GM19035 (cell line): ENCODE data around the gene LYPD3.
"Not testable (repeated sequence)": the region's sequence is repeated elsewhere in the genome, so short reads cannot be mapped to it uniquely, and the experiment has no call there.

Experiments used
- ATAC-seq: cut with Tn5 transposase; IDR thresholded peaks from one replicate; pipeline ENCODE4 v1.9.1; 2021; ENCODE audit not compliant: unreplicated experiment

The LYPD3 gene

DNA sequence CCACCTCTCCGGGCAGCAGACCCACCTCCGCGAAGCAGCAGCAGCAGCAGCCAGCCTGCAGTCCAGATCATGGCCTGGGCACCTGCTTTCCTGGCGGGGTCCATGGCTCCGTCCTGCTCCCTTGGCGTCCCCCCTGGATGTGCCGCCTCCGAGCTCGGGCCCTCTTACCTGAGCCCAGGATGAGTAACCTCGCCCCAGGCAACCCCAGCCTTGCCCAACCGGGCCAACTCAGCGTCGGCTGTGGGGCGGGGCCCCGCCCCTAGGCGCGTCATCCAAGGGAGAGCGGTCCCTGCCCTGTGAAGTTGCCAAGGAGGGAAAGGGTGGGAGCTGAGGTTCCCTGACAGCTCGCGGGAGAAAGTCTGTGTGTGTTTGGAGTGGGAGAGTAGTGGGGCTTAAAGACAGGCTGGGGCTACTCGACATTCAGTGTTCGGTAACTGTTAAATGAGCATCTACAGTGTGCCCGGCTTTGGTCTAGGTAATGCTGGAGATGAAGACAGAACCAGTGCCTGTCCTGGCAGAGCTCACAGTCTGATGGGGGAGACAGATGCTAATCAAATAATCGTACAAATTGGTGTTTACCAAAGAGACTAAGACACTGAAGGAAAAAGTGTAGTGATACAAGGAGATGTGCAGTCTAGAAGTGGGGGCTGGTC lies at the start of gene LYPD3:
Gene LYPD3 (minus strand): TSS at position 141 of the 653 bp plus-strand sequence. CDS start 37 bp downstream, at position 104.
- no peak for ATAC-seq

DNA sequence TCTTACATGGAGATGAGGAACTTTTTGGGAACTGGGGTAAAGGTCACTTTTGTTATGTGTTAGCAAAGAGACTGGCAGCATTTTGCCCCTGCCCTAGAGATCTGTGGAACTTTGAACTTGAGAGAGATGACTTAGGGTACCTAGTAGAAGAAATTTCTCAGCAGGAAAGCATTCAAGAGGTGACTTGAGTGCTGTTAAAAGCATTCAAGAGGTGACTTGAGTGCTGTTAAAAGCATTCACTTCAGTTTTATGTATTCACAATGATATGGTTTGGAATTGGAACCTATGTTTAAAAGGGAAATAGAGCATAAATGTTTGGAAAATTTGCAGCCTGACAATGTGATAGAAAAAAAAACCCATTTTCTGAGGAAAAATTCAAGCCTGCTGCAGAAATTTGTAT lies 47.0 kb upstream of the LYPD3 start:
- ATAC-seq: not testable (repeated sequence)

DNA sequence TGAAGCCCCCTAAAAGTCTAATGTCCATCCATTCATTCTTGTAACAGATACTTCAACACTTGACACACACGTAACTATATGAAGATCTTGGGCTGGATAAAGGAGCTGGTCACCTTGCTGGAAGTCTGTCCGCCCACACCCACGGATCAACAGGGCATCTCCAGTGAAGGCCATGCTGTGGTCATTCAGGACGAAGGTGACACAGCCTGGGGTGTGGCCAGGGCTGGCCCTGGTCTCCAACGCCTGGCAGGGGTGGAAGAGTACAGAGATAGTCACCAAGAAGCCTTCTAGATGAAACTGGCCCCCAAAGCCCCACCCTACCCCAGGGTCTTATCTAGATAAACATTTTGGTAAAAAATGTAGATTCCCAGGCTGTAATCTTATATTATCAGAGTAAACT lies 45.9 kb upstream of the LYPD3 start:
- no peak for ATAC-seq

DNA sequence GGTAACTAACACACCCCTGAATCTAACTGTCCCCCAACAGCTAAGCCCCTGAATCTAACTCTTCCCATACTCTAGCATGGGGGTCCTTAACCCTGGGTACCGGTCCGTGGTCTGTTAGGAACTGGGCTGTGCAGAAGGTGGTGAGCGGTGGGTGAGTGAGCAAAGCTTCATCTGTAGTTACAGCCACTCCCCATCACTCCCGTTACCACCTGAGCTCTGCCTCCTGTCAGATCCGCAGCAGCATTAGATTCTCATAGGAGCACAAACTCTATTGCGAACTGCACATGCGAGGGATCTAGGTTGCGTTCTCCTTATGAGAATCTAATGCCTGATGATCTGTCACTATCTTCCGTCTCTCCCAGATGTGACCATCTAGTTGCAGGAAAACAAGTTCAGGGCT lies 45.3 kb upstream of the LYPD3 start:
- ATAC-seq: no peak

DNA sequence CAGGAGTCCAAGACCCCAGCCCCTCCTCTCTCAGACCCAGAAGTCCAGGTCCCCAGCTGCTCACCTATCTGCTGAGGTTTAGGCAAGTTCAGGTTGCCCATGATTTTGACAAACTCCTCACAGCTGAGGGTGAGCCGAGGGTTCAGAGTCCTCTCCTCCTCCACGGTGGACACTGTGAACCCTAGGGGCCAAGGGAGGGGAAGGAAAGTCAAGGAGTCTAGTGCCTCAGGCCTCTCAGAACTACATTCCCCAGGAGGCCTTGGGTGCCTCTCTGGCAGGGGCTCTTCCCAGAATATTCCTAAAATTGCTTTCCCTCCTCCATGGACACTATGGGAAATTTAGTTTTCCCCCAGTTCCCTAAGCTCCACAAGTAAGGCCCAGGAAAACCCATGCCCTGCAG lies 42.5 kb upstream of the LYPD3 start:
- ATAC-seq: no peak

DNA sequence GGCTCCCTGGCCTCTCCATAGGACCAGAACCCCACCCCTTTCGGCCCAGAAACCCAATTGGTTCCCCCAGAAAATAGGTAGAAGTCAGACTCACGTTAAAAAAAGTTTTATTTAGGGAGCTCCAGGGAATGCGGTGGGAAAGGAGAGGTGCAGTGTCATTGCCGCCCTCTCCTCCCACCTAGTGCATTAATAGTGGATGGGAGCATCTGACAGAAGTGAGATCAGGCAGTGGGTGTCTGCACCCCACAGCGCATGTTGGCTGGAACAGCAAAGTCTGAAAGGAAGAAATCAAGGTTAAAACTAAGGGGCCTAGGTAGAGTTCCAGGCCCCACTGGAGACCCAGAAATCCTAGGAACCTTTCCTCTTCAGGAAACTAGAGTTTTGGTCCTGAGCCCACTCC lies 41.2 kb upstream of the LYPD3 start:
- no peak for ATAC-seq

DNA sequence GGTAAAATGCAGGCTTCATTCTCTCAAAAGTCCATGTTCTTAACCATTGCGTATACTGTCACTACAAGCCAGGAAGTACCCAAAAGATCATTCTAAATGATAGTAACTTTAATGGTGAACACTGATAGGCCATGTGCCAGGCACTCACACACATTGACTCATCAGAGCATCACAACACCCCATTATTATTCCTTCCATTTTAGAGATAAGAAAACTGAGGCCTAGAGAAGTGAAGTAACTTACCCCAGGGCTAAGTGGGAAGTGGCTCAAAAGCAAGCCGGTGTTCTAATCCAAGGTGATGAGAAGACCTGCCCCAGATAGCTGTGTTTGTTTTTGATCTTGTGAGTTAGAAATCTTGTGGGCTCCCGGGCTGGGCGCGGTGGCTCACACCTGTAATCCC lies 40.5 kb upstream of the LYPD3 start:
- ATAC-seq: no peak

DNA sequence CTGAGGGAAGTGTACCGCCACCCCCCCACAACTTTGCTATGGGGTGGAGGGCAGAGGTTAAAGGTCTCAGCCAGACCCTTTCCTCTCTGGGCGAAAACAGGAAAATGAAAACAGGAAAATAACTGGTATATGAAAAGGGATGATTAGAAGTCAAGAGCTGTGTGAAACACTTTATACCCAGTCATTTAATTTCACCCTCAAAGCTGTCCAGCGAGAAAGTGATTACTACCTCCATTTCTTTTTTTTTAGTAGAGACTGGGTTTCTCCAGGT lies 39.7 kb upstream of the LYPD3 start:
- ATAC-seq: no peak

DNA sequence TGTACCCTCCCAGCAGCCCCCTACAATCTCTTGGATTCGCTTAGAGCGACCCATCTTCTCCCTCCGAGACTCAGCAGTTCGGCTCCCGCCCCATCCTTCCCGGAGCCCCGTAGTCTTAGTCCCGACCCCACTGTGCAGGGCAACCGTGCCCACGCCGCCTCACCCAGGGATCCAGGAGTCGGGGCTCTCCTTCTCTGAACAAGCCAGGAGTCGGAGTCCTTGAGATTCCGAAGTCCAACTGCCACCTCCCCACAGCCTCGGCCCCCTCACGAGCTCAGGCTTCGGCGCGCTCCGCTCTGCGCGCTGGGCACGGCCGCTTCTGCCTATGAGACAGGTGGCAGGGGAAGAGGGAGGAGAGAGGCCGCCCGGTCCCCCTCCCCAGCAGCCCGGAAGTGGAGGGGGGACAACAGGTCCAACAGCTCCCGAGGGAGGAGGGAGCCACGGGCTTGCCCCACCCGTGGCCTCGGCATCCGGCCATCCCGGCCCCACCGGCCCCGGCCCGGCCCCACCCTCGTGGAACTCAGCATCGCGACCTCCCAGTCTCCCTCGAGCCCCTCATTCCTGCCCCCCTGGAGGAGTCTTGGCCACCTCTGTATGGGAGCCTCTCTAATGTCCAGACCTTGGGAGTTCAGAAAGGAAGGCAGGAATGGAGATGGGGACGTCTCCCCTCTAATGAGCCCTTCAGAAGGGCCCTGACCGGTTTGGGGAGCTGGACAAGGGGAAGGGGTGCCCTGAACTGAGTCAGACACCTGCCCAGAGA lies 39.2 kb upstream of the LYPD3 start, which contains the start of gene PHLDB3:
Gene PHLDB3 (minus strand): TSS at position 321 of the 760 bp plus-strand sequence. CDS start 628 bp downstream, outside the sequence.
- ATAC-seq: peak; percentile 15

DNA sequence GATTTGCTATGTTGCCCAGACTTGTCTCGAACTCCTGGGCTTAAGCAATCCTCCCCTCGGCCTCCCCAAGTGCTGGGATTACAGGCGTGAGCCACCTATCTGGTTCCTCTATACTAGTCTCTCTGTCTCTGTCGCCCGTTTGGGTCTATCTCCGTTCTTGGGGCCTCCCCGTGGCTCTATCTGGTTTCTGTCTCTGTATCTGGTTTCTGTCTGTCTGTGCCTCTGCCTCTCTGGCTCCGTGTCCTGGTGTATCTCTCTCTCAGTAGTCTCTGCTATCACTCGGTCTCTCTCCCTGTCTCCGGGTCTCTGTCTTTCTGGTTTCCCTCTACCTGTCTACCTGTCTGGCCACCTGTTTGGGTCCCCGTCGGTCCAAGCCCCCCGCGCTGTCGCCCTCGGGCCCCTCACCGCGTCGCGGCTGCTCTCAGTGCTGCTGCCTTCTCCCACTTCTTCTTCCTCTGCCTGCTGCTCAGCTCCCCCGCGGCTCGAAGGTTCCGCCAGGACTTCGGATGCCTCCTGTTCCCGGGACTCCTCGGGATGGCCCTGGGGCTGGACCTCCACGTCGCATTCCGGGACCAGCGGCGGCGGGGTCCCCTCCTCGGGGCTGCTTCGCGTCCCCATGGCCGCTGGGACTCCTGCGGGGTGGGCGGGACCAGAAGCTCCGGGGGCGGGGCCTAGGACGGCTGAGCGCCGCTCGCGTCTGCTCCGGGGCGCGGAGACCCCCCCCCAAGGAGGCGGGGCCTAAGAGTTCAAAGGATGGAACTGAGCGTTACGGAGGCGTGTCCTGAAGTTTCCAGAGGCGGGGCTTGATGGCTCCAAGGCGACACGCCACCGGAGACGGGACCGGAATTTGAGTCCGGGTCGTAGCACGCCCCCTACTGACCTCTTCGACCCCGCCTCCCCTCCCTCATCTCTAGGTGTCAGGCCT lies 38.4 kb upstream of the LYPD3 start:
- peak; percentile 91 for ATAC-seq

DNA sequence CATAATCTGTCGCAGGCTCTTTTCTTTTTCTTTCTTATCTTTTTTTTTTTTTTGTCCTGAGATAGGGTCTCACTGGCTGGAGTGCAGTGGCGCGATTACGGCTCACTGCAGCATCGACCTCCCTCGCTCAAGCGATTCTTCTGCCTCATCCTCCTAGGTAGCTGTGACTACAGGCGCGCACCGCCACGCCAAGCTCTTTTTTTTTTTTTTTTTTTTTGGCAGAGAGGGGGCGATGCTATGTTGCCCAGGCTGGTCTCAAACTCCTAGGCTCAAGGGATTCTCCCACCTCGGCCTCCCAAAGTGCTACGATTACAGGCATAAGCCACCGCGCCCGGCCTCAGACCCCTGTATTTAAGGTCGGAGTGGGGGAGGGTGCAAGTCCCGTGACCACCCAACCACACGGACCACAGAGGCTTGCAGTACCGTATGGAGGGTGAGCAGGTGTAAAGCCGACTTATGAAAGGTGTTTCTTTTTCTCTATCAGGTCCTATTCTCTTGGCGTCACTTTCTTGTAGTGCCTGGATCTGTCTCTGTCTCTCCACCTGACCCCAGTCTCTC lies 37.1 kb upstream of the LYPD3 start:
- ATAC-seq: no peak

DNA sequence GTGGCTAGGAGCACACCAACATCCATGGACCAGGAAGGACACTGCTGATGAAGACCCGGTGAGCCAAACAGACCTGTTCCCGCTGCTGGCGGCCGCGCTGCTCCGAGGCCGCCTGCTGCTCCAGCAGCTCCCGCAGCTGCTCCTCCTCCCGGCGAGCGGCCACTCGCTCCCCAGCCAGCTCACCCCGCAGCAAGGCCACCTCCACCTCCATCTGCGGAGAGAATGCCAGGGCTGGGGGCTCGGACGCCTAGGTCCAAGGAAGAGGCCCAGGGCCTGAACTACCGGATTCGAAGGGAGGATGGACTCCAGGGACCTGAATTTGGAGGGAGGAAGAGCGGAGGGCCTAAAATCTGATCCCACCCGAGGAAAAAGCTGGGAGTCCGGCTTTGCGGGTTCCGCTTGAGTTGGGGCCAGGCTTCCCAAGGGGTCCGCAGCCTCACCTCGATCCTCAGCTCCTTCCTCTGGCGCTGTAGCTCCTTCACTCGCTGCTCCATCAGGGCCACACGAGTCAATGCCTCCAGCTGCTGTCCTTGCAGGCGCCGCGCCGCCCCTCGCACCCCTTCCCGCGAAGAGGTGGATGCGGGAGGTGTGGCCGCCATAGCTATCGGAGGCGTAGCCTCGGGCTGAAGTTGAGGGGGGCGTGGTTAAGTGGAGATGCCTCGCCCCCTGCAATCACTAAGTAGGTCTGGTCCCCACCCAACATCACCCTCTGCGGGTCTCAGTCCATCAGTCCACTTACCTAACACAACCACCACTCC lies 36.4 kb upstream of the LYPD3 start:
- no peak for ATAC-seq

DNA sequence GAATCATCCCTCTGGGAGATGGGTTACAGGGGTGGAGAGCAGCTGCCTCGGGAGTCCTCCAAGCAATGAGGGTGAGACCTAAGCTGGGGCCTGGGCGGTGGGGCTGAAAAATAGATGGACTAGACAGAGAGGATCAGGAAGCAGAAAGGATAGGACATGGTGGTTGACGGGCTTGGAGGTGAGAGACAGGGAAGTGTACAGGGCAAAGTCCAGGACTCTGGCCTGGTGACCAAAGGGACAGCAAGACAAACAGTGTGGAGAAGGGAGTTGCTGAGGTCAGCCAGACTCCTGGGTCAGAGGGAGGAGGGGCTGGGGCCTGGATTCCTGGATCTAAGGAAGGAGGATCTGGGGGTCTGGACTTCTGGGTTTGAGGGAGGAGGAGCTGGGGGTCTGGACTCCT lies 33.6 kb upstream of the LYPD3 start:
- ATAC-seq: no peak

DNA sequence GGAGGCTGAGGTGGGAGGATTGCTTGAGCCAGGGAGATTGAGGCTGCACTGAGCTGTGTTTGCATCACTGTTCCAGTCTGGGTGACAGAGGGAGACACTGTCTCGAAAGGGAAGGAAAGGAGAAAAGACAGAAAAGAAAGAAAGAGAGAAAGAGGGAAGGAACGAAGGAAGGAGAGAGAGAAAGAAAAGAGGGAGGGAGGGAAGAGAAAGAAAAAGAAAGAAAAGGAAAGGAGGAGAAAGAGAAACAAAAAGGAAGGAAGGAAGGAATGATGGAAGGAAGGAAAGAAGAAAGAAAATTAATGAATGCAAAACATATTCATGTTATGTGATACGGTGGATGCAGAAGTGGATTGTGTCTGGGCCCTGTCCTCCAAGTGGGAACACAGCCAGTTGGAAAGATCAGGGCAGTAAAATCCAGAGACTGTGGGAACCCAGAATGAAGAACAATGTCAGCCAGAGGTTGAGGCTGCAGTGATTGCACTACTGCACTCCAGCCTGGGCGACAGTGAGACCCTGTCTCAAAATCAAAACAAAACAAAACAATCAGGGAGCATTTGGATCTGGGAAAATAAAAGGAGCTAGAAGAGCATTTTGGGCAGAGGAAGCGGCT lies 32.9 kb upstream of the LYPD3 start:
- no peak for ATAC-seq

DNA sequence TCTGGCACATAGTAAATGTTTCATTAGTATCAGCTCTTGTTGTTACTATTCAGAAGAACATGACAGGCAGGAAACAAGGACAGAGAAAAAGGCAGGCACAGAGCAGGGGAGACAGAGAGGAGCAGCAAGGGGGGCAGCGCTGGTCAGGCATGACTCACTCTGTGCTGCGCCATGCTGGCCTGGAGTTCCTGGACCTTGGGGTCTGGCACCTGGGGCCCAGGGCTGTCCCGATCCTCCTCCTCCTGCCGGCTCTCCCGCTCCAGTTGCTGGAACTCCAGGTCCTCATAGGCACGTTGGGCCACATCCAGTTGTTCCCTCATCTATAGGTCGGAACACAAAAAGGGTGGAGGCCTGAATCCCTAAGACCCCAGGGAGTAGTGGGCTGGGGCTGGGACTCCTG lies 31.6 kb upstream of the LYPD3 start:
- ATAC-seq: no peak

DNA sequence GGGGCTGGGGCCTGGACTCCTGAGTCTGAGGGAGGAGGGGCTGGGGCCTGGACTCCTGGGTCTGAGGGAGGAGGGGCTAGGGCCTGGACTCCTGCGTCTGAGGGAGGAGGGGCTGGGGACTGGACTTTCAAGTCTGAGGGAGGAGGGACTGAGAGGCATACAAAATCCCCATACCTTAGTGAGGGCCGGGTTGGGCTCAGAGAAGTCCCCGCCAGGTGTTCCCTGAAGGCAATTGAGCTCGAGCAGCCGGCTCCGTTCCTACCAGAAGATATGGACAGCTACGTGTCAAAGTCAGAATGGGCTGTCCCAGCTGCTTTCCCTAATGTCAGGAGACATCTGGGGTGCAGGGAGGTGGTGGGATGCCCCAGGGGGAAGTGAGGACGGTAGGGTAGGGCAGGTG lies 29.7 kb upstream of the LYPD3 start:
- ATAC-seq: no peak

DNA sequence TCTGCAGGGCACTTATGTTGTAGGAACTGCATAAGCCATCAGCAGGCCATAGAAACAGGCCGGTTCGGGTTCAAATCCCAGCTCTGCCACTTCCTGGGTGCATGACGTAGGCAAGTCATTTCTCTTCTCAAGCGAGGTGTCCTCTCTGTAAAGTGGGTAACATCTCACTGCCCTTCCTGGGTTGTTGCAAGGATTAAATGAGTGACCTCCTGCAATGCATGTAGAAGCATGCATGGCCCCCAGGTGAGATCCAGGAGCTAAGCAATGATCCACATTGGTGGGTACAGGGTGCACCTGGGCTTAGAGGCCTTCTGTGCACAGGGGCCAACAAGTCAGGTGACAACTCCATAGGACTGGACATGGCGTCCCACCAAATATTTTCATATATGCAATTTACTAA lies 25.4 kb upstream of the LYPD3 start:
- no peak for ATAC-seq

DNA sequence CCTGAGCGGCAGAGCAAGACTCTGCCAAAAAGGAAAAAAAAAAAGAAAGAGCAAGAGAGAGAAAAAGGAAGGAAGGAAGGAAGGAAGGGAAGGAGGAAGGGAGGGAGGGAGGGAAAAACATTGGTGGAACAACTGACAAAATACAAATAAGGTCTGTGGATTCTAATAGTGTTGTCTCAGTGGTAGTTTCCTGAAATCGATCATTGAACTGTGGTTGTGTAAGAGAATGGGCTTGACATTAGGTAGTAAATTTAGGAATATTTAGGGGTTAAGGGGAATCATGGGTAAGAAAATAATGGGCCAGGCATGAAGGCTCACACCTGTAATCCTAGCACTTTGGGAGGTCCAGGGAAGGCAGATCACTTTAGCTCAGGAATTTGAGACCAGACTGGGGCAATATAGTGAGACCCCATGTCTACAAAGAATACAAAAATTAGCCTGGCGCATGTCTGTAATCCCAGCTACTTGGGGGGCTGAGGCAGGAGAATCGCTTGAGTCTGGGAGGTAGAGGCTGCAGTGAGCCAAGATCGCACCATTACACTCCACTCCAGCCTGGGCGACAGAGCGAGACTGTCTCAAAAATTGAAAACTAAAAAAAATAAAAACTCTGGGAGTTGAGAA lies 24.7 kb upstream of the LYPD3 start:
- no peak for ATAC-seq

DNA sequence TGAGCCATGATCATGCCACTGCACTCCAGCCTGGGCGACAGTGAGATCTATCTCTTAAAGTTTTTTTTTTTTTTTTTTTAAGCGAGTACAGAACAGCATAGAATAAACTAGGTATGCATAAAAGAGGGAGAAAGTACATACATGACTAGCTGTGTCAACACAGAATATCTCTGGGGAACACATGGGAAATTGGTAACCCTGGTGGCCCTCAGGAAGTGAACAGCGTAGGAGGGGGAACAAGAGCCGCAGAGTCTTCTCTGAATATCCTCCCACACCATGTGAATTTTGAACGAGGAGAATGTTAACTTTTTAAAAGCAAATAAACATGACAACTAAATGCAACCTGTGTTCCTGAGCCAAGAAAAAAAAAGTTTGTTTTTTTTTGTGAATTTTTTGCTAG lies 23.9 kb upstream of the LYPD3 start:
- ATAC-seq: no peak

DNA sequence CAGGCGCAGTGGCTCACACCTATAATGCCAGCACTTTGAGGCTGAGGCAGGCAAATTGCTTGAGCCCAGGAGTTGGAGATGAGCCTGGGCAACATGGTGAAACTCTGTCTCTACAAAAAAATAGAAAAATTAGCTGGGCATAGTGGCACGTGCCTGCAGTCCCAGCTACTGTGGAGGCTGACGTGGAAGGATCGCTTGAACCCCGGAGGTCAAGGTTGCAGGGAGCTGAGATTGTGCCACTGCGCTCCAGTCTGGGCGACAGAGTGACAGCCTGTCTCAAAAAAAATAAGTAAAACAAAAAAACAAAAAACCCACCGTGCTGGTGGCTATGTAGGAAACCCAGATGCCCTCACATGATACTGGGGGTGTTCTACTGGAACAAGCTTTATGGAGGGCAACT lies 22.8 kb upstream of the LYPD3 start:
- ATAC-seq: no peak
